OCI-LY3 (cell line): ENCODE results near the gene BRICD5.

Experiments
- H2AFZ ChIP-seq: fragments of 200-600, 300-600 bp; shearing (Covaris generic); 2 replicates; pipeline ENCODE4 v1.6.0; 2014; ENCODE audit warnings: antibody characterized with exemption, low read depth, low read length
- H3K27ac ChIP-seq: fragments of 200-600, 300-600 bp; sonication (generic); 2 replicates; pipeline ENCODE4 v1.5.1; 2014; ENCODE audit warnings: mild to moderate bottlenecking, low read length, moderate library complexity, mixed read lengths
- H3K27me3 ChIP-seq: fragments of 200-600, 300-600 bp; sonication (generic); 2 replicates; pipeline ENCODE4 v1.6.1; 2014; ENCODE audit warnings: low read depth, low read length, mixed read lengths
- H3K36me3 ChIP-seq: fragments of 200-600, 300-600 bp; sonication (generic); replicated peaks from 2 replicates; pipeline ENCODE3; 2014; ENCODE audit warnings: low read depth, low read length, mixed read lengths
- H3K4me1 ChIP-seq: fragments of 300-600, 200-600 bp; sonication (generic); 2 replicates; pipeline ENCODE4 v1.6.1; 2014; ENCODE audit warnings: low read length, mixed read lengths
- H3K4me2 ChIP-seq: fragments of 200-600, 300-600 bp; sonication (generic); 2 replicates; pipeline ENCODE4 v1.6.1; 2014; ENCODE audit warnings: low read length, mixed read lengths
- H3K4me3 ChIP-seq: fragments of 300-600, 200-600 bp; sonication (generic); 2 replicates; pipeline ENCODE4 v1.5.1; 2014; ENCODE audit warnings: antibody characterized with exemption, mild to moderate bottlenecking, low read length, moderate library complexity
- H3K79me2 ChIP-seq: fragments of 300-600, 200-600 bp; shearing (Covaris generic); 2 replicates; pipeline ENCODE4 v1.6.1; 2014; ENCODE audit warnings: mild to moderate bottlenecking, low read length, mixed read lengths
- H3K9ac ChIP-seq: fragments of 300-600, 200-600 bp; shearing (Covaris generic); 2 replicates; pipeline ENCODE4 v1.6.0; 2014; ENCODE audit warnings: mild to moderate bottlenecking, low read length, moderate library complexity
- H3K9me3 ChIP-seq: fragments of 200-600, 300-600 bp; shearing (Covaris generic); 2 replicates; pipeline ENCODE4 v1.6.1; 2014; ENCODE audit warnings: low read length, mixed read lengths; ENCODE audit not compliant: insufficient read depth
- H4K20me1 ChIP-seq: fragments of 200-600, 300-600 bp; sonication (generic); 2 replicates; pipeline ENCODE4 v1.6.1; 2016; ENCODE audit warnings: low read length, mixed read lengths; ENCODE audit not compliant: insufficient read depth
- CTCF ChIP-seq: fragments of 200-600, 300-600 bp; sonication (generic); IDR thresholded peaks from 2 replicates; pipeline ENCODE4 v1.5.1; 2014; ENCODE audit warnings: antibody characterized with exemption, low read length, low read depth
- EZH2phosphoT487 ChIP-seq: fragments of 200-600 bp; shearing (Covaris generic); IDR thresholded peaks from 2 replicates; pipeline ENCODE4 v1.6.1; 2018; ENCODE audit warnings: antibody characterized with exemption, mixed run types, low read depth

BRICD5 gene

GRCh38 chr16:2170587-2171435 is 39.9 kb downstream of the BRICD5 start:
- Histone ChIP-seq H3K27me3 (no peaks in the 10 kb centered on the region), H3K4me1 (no peaks in the 10 kb centered on the region), H3K79me2 (no peaks in the 10 kb centered on the region), H3K9ac (no peak overlapping the region), H3K9me3 (no peaks in the 10 kb centered on the region), H3K36me3 (peaks cover 26% of the 10 kb centered on the region), H3K4me2 (no peak overlapping the region), H2AFZ (no peak overlapping the region), H3K27ac (no peak overlapping the region), H3K4me3 (no peak overlapping the region), H4K20me1 (no peaks in the 10 kb centered on the region)
- TF ChIP-seq CTCF (no peak), EZH2phosphoT487 (no peak)

GRCh38 chr16:2170080-2170479 is 40.6 kb downstream of the BRICD5 start:
- Histone ChIP-seq H3K27me3 (no peaks in the 10 kb centered on the region), H3K9me3 (no peaks in the 10 kb centered on the region), H3K79me2 (no peaks in the 10 kb centered on the region), H3K4me2 (no peak overlapping the region), H3K27ac (no peak overlapping the region), H3K36me3 (peaks cover 22% of the 10 kb centered on the region), H3K4me1 (no peaks in the 10 kb centered on the region), H3K4me3 (no peak overlapping the region), H4K20me1 (no peaks in the 10 kb centered on the region), H2AFZ (no peak overlapping the region), H3K9ac (no peak overlapping the region)
- TF ChIP-seq CTCF (no peak), EZH2phosphoT487 (no peak)

GRCh38 chr16:2167068-2167638 is 43.5 kb downstream of the BRICD5 start:
- Histone ChIP-seq H3K4me2 (no peak overlapping the region), H3K36me3 (peaks cover 30% of the 10 kb centered on the region), H4K20me1 (no peaks in the 10 kb centered on the region), H3K9ac (no peak overlapping the region), H3K27me3 (no peaks in the 10 kb centered on the region), H3K79me2 (peaks cover 22% of the 10 kb centered on the region), H3K4me3 (no peak overlapping the region), H3K4me1 (no peaks in the 10 kb centered on the region), H2AFZ (no peak overlapping the region), H3K27ac (no peak overlapping the region), H3K9me3 (no peaks in the 10 kb centered on the region)
- no peak for TF ChIP-seq CTCF
- TF ChIP-seq EZH2phosphoT487: no peak

GRCh38 chr16:2166263-2167067 is 44.2 kb downstream of the BRICD5 start:
- peaks cover 36% of the 10 kb centered on the region for H3K36me3 ChIP-seq
- no peaks in the 10 kb centered on the region for H3K9me3 ChIP-seq
- no peak overlapping the region for H3K27ac ChIP-seq
- no peaks in the 10 kb centered on the region for H3K4me1 ChIP-seq
- no peak overlapping the region for H3K9ac ChIP-seq
- no peak overlapping the region for H3K4me2 ChIP-seq
- H3K27me3 ChIP-seq: no peaks in the 10 kb centered on the region
- no peaks in the 10 kb centered on the region for H4K20me1 ChIP-seq
- peaks cover 29% of the 10 kb centered on the region for H3K79me2 ChIP-seq
- no peak overlapping the region for H2AFZ ChIP-seq
- TF ChIP-seq CTCF (no peak), EZH2phosphoT487 (no peak)
- H3K4me3 ChIP-seq: no peak overlapping the region
